ENCODE results near the gene LMO7. TPM values are rescaled to one million over a fixed set of nuclear protein-coding genes. Genes with fewer than 3 reads are reported as not detected.
A peak's percentile ranks its signal among the peaks of the same experiment; 100 is the strongest.
"Not testable (repeated sequence)": the region's sequence is repeated elsewhere in the genome, so short reads cannot be mapped to it uniquely, and the experiment has no call there.

Gene LMO7
- total RNA-seq, 4 donors from 2014 or later: 87.0 to 293 (median 187) TPM

DNA sequence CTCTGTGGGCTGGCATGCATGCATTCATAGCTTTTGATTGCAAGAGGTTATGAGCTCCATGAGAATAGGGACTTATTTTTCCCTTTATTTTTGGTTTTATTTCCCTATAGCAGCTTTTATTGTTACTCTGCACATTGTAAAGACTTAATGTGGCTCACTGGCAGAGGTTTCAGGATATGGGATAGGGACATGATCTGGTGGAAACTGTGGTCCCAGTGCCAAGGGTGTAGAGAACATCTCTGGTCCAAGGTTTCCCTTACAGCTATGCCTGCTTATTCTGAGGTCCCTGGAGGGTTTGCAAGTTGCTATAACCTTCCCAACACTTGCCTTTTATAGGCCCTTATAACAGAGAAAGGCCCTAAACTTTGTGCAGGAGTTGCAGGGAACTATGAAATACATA, 33.6 kb downstream of the LMO7 start:
- intact Hi-C loops (cut with DNase I): no loop called here
- H3K36me3 ChIP-seq: no peaks in the 10 kb centered on the region

DNA sequence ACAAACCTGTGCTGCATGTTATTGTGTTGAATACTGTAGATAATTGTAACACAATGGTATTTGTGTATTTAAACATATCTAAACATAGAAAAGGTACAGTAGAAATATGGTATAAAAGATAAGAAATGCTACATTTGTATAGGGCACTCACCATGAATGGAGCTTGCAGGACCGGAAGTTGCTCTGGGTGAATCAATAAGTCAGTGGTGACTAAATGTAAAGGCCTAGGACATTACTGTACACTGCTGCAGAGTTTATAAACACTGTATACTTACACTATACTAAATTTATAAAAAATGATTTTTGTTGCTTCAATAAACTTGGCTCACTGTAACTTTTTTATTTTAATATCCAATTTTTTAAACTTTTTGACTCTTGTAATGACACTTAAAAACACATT, 34.4 kb downstream of the LMO7 start:
- no peaks in the 10 kb centered on the region for H3K36me3 ChIP-seq
- H3K4me1 ChIP-seq: peaks cover 0 to 18% (median 0%) of the 10 kb centered on the region in 3 donors
- no peaks in the 10 kb centered on the region for H3K9me3 ChIP-seq
- no peak overlapping the region for H3K27ac ChIP-seq
- DNase-seq: no peak
- H3K4me3 ChIP-seq: no peak overlapping the region
- TF ChIP-seq, protein P1, sequence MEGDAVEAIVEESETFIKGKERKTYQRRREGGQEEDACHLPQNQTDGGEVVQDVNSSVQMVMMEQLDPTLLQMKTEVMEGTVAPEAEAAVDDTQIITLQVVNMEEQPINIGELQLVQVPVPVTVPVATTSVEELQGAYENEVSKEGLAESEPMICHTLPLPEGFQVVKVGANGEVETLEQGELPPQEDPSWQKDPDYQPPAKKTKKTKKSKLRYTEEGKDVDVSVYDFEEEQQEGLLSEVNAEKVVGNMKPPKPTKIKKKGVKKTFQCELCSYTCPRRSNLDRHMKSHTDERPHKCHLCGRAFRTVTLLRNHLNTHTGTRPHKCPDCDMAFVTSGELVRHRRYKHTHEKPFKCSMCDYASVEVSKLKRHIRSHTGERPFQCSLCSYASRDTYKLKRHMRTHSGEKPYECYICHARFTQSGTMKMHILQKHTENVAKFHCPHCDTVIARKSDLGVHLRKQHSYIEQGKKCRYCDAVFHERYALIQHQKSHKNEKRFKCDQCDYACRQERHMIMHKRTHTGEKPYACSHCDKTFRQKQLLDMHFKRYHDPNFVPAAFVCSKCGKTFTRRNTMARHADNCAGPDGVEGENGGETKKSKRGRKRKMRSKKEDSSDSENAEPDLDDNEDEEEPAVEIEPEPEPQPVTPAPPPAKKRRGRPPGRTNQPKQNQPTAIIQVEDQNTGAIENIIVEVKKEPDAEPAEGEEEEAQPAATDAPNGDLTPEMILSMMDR (IDR thresholded peaks at IDR 0.05): no peak
- TF ChIP-seq POLR2A (IDR thresholded peaks at IDR 0.05): no peak
- 85 to 100% methylated on average over 1 of the region's 1 CpG for WGBS, 2 donors
- intact Hi-C loops (cut with DNase I): no loop called here
- H3K27me3 ChIP-seq: no peaks in the 10 kb centered on the region

More for the DNA sequence above, 33.6 kb downstream of the LMO7 start:
- Histone ChIP-seq H3K4me3 (no peak overlapping the region), H3K27me3 (no peaks in the 10 kb centered on the region), H3K27ac (no peak overlapping the region), H3K9me3 (no peaks in the 10 kb centered on the region), H3K4me1 (peaks cover 0 to 10% (median 0%) of the 10 kb centered on the region in 3 donors)
- TF ChIP-seq, protein P1 (IDR thresholded peaks at IDR 0.05): no peak
- no peak for TF ChIP-seq POLR2A (IDR thresholded peaks at IDR 0.05)
- DNase-seq: no peak

DNA sequence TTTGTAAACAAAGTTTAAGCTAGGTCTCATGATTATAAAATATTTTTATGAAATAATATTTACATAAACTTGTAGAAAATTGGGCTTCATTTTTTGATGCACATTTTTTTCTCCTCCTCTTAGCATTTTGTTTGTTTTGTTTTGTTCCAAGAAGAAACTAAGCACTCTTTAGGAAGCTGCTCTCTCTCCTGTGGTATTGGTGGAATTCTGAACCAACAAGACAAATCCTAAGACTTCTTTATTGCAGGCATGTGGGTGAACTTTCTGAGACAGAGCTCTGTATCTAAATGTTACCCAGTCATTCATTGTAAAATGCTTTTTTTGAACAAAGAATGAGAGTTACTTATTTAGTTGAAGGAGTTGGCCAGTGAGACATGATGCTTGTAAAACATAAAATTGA, 39.3 kb downstream of the LMO7 start:
- Histone ChIP-seq H3K4me3 (peak overlapping the region; percentile 17 to 48 (median 33)), H3K27ac (peak overlapping the region in 1 of 4 donors; percentile 38)

DNA sequence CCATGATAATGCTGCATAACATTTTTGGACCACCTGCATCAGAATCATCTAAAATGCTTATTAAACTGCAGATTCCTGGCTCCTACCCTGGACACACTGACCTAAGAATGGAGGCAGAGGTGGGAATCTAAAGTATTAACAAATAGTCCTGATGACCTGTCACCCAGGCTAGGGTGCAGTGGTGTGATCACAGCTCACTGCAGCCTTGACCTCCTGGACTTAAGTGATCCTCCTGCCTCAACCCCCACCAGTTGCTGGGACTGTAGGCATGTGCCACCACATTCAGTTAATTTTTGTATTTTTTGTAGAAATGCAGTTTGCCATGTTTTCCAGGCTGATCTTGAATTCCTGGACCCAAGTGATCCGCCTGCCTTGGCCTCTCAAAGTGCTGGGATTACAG, 43.3 kb downstream of the LMO7 start:
- whole genome bisulfite sequencing, 2 donors: 89 to 94% methylated on average over 1 of the region's 1 CpG
- TF ChIP-seq, protein P1 (IDR thresholded peaks at IDR 0.05): no peak
- no peak for TF ChIP-seq POLR2A (IDR thresholded peaks at IDR 0.05)
- Histone ChIP-seq H3K4me3 (no peak overlapping the region), H3K9me3 (no peaks in the 10 kb centered on the region), H3K4me1 (peaks cover 0 to 12% (median 0%) of the 10 kb centered on the region in 3 donors), H3K36me3 (no peaks in the 10 kb centered on the region), H3K27ac (no peak overlapping the region), H3K27me3 (no peaks in the 10 kb centered on the region)
- DNase-seq: no peak
- intact Hi-C loops (cut with DNase I): no loop called here

More for the DNA sequence above, 39.3 kb downstream of the LMO7 start:
- TF ChIP-seq, protein P1 (IDR thresholded peaks at IDR 0.05): no peak
- TF ChIP-seq POLR2A (IDR thresholded peaks at IDR 0.05): no peak
- Histone ChIP-seq H3K36me3 (no peaks in the 10 kb centered on the region), H3K4me1 (peaks cover 0 to 12% (median 0%) of the 10 kb centered on the region in 3 donors), H3K27me3 (no peaks in the 10 kb centered on the region), H3K9me3 (no peaks in the 10 kb centered on the region)
- intact Hi-C loops (cut with DNase I): no loop called here
- DNase-seq: no peak

DNA sequence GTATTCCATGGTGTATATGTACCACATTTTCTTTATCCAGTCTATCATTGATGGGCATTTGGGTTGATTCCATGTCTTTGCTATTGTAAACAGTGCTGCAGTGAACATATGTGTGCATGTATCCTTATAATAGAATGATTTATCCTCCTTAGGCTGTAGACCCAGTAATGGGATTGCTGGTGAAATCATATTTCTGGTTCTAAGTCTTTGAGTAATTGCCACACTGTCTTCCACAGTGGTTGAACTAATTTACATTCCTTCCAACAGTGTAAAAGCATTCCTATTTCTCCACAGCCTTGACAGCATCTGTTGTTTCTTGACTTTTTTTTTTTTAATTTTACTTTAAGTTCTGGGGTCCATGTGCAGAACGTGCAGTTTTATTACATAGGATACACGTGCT, 44.1 kb downstream of the LMO7 start:
- WGBS, 2 donors: 95% methylated on average over 2 of the region's 2 CpGs
- DNase-seq; H3K4me3 ChIP-seq; H3K27me3 ChIP-seq; H3K36me3 ChIP-seq; H3K9me3 ChIP-seq; H3K27ac ChIP-seq; intact Hi-C loops (cut with DNase I): not testable (repeated sequence)
- H3K4me1 ChIP-seq: peaks cover 0 to 14% (median 0%) of the 10 kb centered on the region in 3 donors

DNA sequence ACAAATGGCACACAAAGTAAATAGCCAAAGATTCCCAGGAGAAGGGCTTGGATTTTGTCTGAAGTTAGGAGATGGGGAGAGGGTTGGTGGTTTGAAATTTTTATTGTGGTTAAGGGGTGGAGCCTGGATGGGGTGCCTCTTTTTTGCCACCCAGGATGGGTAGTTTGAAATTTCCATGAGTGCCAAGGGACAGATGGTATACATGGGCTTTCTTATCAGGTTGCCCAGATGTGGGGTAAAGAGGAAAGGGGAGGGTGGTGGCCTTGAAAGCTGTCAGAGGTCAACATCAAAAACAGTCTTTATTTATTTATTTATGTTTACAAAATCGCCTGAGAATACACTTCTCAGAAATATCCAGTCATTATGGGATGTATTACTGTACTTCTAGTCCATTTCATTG, 46.2 kb downstream of the LMO7 start:
- Histone ChIP-seq H3K9me3 (no peaks in the 10 kb centered on the region), H3K4me1 (peaks cover 0 to 10% (median 0%) of the 10 kb centered on the region in 3 donors), H3K4me3 (no peak overlapping the region), H3K36me3 (no peaks in the 10 kb centered on the region), H3K27me3 (no peaks in the 10 kb centered on the region), H3K27ac (no peak overlapping the region)
- no peak for DNase-seq
- WGBS, 2 donors: 64 to 72% methylated on average over 1 of the region's 1 CpG
- intact Hi-C loops (cut with DNase I): no loop called here
- TF ChIP-seq, protein P1 (IDR thresholded peaks at IDR 0.05): no peak
- no peak for TF ChIP-seq POLR2A (IDR thresholded peaks at IDR 0.05)
